Brain pericyte (primary cell): ENCODE measurements around the gene TH.
"Not testable (repeated sequence)": the region's sequence is repeated elsewhere in the genome, so short reads cannot be mapped to it uniquely, and the experiment has no call there.

Experiments
- DNase-seq: peaks from one replicate; pipeline ENCODE4 v3.0.0-alpha.2; 2012; ENCODE audit warnings: low read depth, low spot score

The TH gene

DNA sequence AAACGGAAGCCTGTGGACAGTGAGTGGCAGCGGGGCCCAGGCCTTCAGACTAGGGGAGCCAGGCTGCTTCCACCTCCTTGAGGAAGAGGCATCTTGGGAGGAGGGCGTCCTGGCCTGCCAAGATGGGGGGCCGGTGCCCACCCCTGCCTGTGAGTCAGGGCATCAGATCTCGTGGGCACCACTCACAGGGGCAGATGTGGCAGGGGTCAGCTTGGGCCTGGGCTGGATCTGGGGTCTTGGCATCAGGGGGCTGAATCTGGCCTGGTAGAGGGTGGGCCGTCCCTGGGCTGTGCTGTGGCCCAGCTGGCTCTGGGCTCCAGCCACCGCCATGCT lies 24.1 kb upstream of the TH start:
- DNase-seq, result no peak

DNA sequence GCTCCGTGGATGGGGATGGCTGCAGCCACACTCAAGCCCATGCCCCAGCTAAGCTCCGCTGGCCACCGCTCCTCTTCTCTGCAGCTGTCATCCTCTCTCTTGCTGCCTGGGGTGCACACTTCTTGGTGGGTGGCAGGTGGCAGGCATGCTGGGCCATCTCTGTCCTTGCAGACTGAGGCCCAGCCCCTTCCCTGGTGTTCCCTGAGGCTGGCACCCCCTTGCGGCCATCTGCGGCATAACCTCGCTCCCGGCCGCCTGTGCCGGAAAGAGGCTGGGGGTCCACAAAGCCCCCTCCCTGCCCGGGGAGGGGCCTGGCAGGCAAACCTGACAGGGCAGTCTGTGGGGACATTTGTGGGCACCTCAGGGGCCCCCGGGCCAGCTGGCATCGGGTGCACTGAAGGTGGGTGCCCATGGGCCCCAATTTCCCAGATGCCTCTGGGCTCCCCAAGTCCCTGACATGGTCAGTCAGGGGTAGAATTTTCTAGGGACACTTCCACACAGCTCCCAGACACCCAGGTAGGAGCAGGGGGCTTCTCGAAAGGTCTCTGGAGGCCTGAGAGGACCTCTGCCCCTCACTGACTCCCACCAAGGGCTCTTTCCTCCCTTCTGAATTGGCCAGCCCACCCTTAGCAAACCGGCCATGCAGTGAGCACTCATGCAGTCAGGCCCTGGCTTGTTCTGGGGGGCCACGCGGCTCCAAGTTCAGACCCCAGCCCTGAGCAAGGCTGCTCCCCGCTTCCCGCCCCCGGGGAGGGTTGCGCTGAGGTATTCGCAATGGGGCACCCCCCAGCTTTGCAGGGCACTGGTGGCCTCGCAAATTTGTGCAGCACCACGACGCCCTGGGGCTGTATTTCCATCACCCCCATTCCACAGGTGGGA lies 23.5 kb upstream of the TH start:
- DNase-seq, result no peak

DNA sequence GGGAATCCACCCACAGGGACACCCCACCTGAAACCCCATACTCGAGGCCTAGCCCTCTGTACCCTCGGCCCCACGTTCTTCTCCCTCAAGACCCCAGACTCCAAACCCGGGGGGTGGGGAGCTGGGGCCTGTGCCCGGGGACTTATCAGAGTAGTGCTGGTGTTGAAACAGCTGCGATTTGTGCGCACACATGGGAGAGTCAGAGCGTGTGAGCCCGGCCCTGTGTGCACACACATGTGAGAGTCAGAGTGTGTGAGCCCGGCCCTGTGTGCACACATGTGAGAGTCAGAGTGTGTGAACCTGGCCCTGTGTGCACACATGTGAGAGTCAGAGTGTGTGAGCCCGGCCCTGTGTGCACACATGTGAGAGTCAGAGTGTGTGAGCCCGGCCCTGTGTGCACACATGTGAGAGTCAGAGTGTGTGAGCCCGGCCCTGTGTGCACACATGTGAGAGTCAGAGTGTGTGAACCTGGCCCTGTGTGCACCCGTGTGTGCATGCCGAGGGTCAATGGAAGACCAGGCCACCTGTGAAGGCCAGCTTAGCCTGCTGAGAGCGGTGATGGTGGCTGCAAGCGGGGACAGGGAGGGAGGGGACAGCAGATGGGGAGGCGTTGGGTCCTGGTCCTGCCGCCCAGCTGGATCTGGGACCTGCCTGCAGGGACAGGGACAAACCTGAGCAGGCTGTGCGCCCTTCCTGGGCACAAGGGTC lies 22.4 kb upstream of the TH start:
- DNase-seq, result not testable (repeated sequence)

DNA sequence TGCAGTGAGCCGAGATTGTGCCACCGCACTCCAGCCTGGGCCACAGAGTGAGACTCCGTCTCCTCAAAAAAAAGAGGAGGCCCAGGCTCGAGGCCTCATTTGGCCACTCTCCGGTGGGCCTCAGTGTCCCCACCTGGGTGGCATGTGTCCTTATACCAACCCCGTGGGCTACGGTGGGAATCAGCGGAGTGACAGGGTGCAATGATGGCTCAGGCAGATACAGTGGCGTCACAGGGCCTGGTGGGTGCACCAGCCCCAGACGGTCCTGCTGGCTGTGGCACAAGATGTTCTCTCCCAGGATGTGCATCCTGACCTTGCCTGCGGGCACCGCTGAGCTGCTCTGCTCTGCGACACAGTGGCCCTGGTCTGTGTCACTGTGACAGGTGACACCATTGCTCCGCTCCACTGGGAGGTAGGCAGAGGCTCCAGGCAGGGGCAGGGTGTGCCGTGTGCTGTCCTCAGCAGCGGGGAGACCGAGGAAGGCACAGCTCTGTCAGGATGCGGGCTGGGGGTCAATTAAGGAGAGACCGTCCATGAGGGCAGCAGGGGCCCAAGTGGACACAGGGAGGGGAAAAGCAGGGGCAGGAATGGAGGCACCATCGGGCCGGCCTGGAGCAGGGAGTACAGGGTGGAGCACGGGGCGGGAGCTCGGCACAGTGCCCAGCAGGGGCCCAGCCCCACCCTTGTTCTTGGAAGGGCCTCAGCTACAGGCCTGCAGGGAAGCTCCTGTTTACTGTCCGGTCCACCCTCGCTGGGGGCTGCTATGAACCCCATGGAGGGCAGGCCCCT lies 21.7 kb upstream of the TH start:
- DNase-seq, result no peak

DNA sequence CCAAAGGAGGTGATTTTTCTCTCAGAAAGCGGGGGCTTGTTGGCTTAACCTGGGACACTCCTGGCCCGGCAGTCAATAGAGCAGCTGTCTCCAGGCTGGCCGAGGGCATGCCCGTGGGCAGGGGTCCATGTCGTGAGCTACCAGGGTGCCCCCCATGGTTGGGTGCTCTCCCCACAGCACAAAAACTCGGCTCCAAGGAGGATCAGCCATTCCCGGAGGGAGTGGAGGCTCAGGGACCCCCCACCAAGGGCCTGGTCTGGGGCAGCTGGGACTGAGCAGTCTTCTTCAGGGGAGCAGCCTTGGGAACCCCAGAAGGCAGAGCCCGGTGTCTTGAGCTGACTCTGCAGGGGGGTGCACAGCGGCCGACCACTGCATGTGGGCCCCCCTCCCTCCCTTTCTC lies 20.8 kb upstream of the TH start:
- no peak for DNase-seq

DNA sequence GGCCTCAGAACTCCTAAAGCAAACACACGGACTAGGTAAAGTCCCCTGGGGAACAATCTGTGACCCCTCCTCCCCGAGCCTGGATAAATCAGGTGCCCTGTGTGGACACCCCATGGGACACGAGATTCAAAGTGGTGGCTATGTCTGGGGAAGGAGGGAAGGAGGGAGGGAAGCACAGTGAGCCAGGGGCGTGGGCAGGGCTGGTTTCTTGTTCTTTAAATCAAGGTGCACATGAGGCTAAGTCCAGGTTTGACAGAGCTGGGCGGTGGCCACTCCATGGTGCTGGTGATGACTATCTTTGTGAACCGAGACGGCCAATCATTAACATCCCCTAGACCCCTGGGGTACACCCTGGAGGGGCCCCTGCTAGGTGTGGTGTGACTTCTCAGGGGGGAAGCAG lies 20.3 kb upstream of the TH start:
- DNase-seq, result no peak

DNA sequence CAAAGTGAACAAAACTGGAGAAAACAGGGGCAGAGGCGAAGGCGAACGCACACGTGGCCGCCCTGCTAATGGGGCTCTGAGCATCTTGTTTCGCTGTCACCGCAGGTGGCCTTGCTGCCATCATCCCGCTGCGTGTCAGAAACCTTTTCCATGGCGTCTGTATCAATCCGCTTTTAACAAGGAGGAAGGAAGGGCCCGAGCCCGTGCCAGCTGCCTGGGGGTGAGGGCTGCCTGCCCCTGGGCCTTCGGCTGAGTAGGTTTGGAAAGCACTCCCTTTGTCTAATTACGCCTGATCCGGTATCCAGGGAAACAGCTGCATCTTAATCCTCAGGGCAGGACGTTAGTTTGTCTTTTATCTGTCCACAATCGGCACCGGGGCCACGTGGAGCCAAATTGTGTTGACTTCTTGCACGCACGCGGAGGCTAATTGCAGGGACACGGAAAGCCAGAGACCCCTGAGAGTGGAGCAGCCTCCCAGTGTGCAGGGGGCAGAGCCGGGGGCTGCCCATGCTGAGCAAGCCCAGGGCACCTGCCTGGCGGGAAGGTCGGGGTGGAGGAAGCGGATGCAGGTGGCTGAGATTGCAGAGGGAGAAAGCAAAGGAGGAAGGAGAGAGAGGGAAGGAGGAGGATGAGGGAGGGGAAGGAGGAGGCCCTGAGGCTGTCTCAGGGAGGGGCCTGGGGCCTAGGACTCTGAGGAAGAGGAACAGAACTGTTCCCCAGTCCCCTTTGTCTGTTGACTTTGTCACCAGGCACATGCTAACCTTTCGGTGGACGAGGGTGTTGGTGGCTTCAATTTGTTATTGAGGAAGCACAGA lies 19.2 kb upstream of the TH start:
- no peak for DNase-seq

DNA sequence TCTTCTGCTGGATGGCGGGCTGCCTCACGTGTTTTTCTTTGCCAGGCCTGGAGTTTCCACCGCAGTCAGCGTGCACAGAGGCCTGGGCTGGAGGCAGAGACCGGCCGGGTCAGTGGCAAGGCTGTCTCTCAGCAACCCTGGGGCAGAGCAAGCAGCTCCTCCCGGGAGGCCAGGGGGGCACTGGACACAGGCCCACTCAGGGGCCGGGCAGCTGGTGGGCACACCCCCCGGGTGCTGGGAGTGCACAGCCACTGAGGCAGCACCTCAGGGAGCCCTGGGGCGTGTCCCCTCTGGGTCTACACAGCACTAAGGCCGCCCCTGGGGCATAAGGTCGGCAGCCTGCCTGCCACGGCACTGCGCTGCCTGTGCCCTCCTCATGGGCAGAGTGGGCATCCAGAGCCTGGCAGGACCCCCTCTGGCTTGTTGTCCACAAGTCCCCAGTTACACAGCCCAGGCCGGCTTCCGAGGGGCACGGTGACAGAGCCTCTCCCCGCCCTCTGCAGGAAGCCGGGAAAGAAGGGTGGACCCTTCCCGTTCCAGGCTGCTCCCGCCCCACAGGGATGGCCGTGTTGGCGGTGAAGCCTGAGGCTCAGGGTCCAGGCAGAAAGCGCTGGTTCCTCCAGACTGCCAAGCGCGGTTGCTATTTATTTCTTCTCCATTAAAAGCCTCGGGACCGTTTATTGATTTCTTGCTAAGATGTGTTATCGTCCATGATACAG lies 18.5 kb upstream of the TH start:
- no peak for DNase-seq

DNA sequence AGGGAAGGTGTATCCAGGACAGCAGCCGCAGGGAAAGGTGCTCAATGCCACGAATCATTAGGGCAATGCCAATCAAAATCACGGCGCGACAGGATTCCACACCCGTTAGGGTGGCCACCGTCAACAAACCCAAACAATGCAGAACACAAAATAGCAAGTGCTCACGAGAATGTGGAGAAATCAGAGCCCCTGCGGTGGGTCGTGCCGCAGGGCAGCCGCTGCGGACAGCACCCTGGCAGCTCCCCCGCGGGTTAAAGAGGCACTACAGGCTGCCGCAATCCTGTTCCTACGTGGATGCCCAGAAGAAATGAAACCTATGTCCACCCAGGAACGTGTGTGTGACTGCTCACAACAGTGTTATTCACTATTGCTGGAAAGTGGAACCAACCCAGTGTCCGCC lies 17.1 kb upstream of the TH start:
- DNase-seq, result no peak

DNA sequence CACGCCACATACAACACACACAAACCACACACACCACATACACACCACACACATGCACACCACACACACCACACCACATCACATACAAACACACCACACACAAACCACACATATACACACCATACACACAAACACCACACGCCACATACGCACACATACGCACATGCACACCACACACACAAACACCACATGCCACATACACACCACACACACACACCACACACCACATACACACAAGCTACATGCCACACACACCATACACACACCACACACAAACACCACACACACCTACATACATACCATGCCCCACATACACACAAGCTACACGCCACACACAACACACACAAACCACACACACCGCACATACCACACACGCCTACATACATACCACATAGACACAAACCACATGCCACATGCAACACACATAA lies 15.7 kb upstream of the TH start:
- DNase-seq, result no peak

DNA sequence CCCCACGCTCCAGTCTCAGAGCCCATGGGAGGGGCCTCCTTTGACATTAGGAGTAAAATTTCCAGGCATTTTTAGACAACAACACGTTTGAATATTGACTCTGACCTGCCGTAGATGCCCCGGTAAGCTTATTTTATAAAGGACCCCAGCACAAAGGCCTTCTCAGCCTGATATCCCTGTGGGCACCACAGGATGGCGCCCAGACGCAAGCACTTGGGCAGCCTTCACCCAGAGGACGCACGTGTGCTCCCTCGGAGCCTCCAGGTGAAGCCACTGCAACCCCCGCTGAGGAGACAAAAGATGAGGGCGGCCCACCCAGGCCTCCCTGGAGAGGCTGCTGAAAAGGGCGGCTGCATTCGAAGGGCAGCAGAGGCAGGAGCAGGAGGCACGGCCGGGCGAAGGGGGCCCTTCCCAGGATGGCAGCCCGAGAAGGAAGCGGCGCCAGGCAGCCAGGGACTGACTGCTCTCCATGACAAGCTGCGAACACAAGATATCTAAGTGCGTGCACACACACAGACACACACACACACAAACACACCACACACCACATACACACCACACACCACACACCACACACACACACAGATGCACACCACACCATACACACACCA lies 15.2 kb upstream of the TH start:
- DNase-seq, result no peak

DNA sequence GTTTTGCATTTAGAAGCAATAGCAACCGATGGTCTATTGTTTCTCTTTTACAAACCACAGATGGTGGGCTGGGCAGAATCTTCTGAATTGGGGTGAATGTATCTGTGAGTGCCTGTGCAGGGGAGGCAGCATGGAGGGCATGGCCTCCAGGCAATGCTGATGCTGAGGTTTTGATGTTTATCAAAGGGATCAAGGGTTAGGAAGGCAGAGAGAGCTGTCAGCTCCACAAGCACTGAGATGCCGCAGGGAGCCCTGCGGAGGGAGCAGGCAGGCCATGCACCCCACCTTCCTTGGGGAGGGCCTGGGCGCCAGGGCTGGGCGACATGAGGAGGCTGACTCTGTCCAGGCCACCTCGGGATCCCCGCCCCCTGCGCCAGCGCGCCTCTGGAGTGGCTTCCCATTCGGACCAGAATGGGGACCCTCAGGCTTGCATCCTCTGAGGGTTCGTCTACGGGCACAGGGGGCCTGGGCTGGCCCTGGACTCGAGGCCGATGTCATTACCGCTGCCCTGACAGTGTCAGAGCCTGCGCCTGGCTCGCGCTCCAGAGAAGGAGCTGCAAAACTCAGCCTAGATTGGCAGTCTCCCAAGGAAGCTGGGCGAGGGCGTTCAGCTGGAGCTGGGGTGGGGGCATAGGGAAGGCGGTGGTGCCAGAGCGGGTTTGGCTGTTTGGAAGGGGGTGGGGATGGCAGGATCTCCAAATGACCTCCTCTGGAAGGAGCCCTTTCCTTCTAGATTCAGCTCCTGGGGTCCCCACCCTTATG lies 13.9 kb upstream of the TH start:
- DNase-seq, result no peak

DNA sequence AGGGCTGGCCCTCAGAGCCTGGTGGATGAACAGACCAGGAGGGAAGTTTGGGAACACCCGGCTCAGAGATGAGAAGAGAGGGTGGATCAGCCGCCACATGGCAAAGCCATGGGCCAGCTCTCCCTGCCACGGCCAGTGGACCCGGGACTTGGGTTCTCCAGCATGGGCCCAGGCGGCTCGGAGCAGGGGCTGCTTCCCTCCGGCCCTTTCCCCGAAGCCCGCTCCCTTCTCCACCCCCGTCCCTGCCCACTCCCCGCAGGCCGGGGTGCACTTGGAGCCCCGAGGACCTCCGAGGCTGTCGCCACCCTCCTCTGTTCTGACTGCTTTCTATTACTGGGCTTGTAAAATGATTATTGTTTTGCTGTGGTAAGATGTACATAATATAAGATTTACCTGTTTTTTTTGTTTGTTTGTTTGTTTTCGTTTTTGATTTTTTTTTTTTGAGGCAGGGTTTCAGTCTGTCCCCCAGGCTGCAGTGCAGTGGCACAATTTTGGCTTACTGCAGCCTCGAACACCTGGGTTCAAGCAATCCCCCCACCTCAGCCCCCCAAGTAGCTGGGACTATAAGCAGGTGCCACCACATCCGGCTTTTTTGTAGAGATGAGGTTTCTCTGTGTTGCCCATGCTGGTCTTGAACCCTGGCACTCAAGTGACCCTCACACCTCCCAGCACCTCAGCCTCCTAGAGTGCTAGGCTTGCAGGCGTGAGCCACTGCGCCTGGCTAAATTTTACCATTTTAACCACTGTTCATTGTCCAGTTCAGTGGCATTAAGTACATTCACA lies 11.3 kb upstream of the TH start:
- no peak for DNase-seq

DNA sequence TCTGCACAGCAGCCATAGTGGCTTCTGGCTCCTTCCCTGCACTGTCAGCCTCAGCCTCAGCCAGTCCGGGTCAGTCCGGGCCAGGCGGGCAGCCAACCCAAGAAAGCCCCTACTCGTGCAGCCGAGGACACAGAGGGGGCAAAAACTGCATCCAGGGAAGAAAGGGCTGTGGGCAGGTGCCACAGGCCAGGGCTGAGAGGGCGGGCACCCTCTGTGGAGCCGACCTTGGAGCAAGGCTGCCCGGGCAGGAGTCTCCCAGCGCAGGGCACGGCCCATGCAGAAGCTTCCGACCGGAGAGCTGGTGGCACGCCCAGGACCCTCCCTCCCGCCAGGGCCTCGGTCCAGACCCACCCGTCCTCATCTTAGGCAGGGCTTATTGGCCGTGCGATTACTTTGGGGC lies 10.5 kb upstream of the TH start:
- DNase-seq, result no peak

DNA sequence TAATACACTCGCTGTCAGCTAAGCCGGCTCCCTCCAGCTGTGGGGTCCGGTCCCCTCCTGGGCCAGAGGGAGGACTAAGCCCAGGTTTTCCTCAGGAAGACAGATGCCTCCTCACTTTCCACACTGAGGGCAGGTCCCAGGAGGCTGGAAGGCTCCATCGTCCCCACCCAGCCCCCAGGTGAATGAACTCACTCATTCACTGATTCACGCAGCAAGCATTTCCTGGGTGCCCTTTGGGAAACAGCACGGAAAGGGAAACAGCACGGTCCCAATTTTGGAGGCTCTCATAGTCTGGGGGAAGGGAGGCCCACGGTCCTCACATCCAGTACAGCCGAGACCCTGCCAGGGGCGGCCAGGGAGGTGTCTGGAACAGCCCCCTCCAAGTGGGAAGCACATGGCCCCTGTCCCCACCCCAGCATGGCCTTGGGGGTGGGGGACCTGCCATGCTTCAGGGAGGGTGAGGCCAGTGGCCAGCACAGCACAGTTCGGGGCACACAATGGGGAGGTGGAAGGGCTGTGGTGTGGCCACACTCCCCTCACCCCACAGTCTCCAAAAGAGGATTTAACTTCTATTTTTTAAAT lies 9.3 kb upstream of the TH start:
- no peak for DNase-seq

DNA sequence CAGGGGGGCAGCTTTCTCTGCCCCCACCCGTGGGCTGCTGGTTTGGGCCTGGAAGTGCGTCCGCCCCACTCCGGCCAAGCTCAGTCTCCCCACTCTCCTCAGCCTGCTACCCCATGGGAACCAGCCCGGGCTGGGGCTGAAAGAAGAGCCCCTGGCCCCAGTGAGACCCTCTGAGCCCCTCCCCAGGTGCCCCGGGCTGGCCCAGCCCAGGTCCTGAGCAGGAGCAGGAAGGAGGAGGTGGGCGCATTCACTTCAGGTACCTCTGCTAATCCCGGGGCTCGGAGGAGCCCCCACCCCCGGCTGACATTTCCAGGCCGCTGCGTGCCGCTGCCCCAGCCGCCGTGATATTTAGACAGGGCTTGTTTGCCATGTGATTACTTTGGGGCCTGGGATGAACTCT lies 8.7 kb upstream of the TH start:
- no peak for DNase-seq

DNA sequence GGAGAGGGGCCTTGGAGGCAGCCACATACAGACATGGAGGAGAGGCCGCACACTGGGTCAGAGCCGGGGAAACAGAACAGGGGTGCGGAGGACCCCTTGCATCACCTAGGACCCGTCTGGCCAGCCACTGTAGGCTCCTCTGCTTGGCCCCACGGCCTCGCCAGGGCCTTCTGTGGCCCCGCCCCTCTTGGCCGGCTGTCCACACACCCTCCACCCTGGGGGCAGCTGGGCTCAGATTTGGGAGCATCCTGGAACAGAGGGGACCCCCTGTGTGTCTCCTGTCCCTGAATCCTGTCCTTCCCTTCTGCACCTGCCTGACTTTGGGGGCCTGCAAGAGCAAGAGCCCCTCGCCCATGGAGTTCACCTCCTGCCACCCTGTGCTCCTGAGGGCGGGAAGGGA lies 7.9 kb upstream of the TH start:
- no peak for DNase-seq

DNA sequence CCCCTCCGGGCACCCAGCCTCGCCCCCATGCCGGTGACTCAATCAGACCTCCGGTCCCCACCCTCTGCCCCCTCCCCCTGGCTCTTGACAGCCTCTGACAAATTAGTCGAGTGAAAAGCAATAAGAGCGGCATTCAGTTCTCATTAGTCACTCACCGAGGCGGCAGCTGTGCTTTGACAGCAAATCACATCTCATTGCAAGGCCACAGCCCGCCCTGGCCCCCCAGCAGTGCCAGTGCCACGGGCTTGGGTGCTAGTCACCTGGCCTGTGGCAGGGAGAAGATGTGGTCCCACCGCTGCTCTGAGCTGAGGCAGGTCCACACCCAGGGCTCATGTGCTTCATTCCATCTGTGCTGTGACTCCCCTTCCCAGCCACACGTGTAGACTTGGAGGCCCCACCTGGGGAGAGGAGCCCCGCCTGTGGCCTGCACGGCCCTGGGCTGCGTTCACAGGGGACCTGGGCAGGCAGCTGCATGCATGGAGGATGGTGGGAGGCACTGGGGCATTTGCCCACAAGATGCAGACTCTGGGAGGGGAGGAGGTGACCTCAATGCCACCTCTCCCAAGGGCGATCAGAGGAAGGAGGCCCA lies 7.4 kb upstream of the TH start:
- no peak for DNase-seq
